Astrocyte (in vitro differentiated cells and primary cell): ENCODE data around the gene ITLN1. TPM values are rescaled to one million over a fixed set of nuclear protein-coding genes. Genes with fewer than 3 reads are reported as not detected.
"Not testable (repeated sequence)": the region's sequence is repeated elsewhere in the genome, so short reads cannot be mapped to it uniquely, and the experiment has no call there.

Experiments used
- DNase-seq: peaks from one replicate; pipeline ENCODE4 v3.0.0-alpha.2; 2010; ENCODE audit warnings: low read depth
- FAIRE-seq: peaks from 2 replicates; lab custom pipeline; 2011; peaks lifted over from hg19 to GRCh38; lab: Jason Lieb, UNC
- H2AFZ ChIP-seq: 2 replicates; pipeline ENCODE4 v1.6.0; 2012; ENCODE audit warnings: low read depth, low read length, inconsistent platforms
- H3K27ac ChIP-seq: 2 replicates; pipeline ENCODE4 v1.5.1; 2011; ENCODE audit warnings: low read depth, low read length, inconsistent platforms
- H3K27me3 ChIP-seq: 2 replicates; pipeline ENCODE4 v1.6.0; 2011; ENCODE audit warnings: low read length, inconsistent platforms; ENCODE audit not compliant: insufficient read depth
- H3K36me3 ChIP-seq: 2 replicates; pipeline ENCODE4 v1.5.1; 2011; ENCODE audit warnings: low read length, inconsistent platforms; ENCODE audit not compliant: insufficient read depth
- H3K4me1 ChIP-seq: 2 replicates; pipeline ENCODE4 v1.5.1; 2011; ENCODE audit warnings: low read length, inconsistent platforms; ENCODE audit not compliant: insufficient read depth
- H3K4me2 ChIP-seq: 2 replicates; pipeline ENCODE4 v1.6.0; 2012; ENCODE audit warnings: low read length, inconsistent platforms
- H3K4me3 ChIP-seq: 2 replicates; pipeline ENCODE4 v1.5.1; 2011; ENCODE audit warnings: low read depth, mild to moderate bottlenecking, low read length, inconsistent platforms; ENCODE audit not compliant: insufficient read depth
- H3K79me2 ChIP-seq: 2 replicates; pipeline ENCODE4 v1.6.0; 2012; ENCODE audit warnings: mild to moderate bottlenecking, low read length, inconsistent platforms; ENCODE audit not compliant: insufficient read depth
- H3K9ac ChIP-seq: 2 replicates; pipeline ENCODE4 v1.6.0; 2012; ENCODE audit warnings: mild to moderate bottlenecking, low read length, inconsistent platforms
- H3K9me3 ChIP-seq: 2 replicates; pipeline ENCODE4 v1.5.1; 2012; ENCODE audit warnings: low read depth, mild to moderate bottlenecking, low read length, inconsistent platforms; ENCODE audit not compliant: insufficient read depth
- H4K20me1 ChIP-seq: 2 replicates; pipeline ENCODE4 v1.6.0; 2012; ENCODE audit warnings: low read length, inconsistent platforms; ENCODE audit not compliant: insufficient read depth
- H3K27ac Mint-ChIP-seq: one replicate; pipeline ENCODE4 v1.8.0; 2021; ENCODE audit warnings: mild to moderate bottlenecking, mixed read lengths; ENCODE audit not compliant: unreplicated experiment
- H3K27me3 Mint-ChIP-seq: one replicate; pipeline ENCODE4 v1.8.0; 2021; ENCODE audit warnings: low read depth, mixed read lengths; ENCODE audit not compliant: unreplicated experiment
- H3K36me3 Mint-ChIP-seq: one replicate; pipeline ENCODE4 v1.8.0; 2021; ENCODE audit warnings: low read depth, mixed read lengths; ENCODE audit not compliant: unreplicated experiment
- H3K4me1 Mint-ChIP-seq: one replicate; pipeline ENCODE4 v1.8.0; 2021; ENCODE audit warnings: low read depth, mixed read lengths; ENCODE audit not compliant: unreplicated experiment
- H3K4me3 Mint-ChIP-seq: one replicate; pipeline ENCODE4 v1.8.0; 2021; ENCODE audit warnings: mild to moderate bottlenecking, moderate library complexity, mixed read lengths; ENCODE audit not compliant: unreplicated experiment
- H3K9me3 Mint-ChIP-seq: one replicate; pipeline ENCODE4 v1.8.0; 2021; ENCODE audit warnings: mild to moderate bottlenecking, mixed read lengths; ENCODE audit not compliant: unreplicated experiment
- EZH2 ChIP-seq: IDR thresholded peaks from 2 replicates; pipeline ENCODE4 v1.6.1; 2012; ENCODE audit warnings: mild to moderate bottlenecking, low read length, inconsistent platforms; ENCODE audit not compliant: insufficient read depth
- total RNA-seq: library from RNA; stranded (reverse); gene quantifications from 2 replicates; pipeline ENCODE4 v1.2.1, GENCODE V29; 2021
- TF ChIP-seq, protein P1 (sequence below): IDR thresholded peaks from 2 replicates; pipeline ENCODE4 v1.5.1; 2011; ENCODE audit warnings: low read depth, mild to moderate bottlenecking, inconsistent platforms, low read length, moderate library complexity; ENCODE audit not compliant: insufficient read depth

Gene ITLN1
- total RNA-seq, 1 donor from 2014 or later: not detected

DNA sequence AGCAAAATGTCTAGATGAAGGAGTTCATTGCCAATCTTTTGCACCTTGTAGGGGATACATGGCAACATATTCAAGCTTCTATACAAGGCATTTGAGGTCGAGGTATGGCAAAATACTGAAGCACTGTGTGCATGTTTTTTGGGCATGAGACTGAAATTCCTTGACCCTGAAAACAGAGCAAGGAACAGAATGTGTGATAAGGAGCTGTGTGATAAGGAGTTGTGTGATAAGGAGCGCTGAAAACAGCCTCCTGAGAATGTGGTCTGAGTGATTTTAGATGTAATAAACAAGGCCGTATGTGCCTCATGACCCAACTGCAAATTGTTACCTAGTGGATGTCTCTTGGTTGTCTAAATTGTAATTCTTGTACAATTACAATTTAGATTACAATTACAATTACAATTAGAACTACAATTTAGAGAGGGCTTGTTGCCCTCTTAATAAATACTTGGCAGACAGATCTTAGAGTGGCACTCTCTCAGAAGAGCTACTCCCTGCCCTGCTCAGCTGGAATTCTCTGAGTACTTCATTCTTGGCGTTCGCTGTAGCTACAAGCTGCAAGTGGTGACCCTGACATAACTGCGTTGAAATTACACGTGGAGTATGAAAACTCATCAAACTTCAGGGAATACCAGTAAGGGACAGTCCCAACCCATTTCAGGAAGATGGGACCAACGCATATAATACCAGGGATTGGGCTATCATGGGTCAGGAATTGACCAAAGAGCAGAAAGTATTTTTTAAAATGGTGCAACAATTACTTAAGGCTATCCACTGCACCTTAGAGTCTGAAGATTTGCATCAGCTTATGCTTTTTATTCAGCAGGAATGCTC, 20.0 kb upstream of the ITLN1 start:
- Mint-ChIP-seq H3K27me3 (peaks cover 18% of the 10 kb centered on the region), H3K4me1 (no peaks in the 10 kb centered on the region), H3K9me3 (no peaks in the 10 kb centered on the region), H3K36me3 (no peaks in the 10 kb centered on the region), H3K4me3 (no peak overlapping the region), H3K27ac (no peak overlapping the region)
- no peak overlapping the region for H3K27ac ChIP-seq
- H3K79me2 ChIP-seq: no peaks in the 10 kb centered on the region
- H3K9ac ChIP-seq: no peak overlapping the region
- no peaks in the 10 kb centered on the region for H3K36me3 ChIP-seq
- H3K4me3 ChIP-seq: no peak overlapping the region
- no peak overlapping the region for H3K4me2 ChIP-seq
- H2AFZ ChIP-seq: no peak overlapping the region
- no peak for DNase-seq
- no peak for TF ChIP-seq EZH2
- TF ChIP-seq, protein P1, sequence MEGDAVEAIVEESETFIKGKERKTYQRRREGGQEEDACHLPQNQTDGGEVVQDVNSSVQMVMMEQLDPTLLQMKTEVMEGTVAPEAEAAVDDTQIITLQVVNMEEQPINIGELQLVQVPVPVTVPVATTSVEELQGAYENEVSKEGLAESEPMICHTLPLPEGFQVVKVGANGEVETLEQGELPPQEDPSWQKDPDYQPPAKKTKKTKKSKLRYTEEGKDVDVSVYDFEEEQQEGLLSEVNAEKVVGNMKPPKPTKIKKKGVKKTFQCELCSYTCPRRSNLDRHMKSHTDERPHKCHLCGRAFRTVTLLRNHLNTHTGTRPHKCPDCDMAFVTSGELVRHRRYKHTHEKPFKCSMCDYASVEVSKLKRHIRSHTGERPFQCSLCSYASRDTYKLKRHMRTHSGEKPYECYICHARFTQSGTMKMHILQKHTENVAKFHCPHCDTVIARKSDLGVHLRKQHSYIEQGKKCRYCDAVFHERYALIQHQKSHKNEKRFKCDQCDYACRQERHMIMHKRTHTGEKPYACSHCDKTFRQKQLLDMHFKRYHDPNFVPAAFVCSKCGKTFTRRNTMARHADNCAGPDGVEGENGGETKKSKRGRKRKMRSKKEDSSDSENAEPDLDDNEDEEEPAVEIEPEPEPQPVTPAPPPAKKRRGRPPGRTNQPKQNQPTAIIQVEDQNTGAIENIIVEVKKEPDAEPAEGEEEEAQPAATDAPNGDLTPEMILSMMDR: no peak
- no peaks in the 10 kb centered on the region for H3K4me1 ChIP-seq
- no peaks in the 10 kb centered on the region for H4K20me1 ChIP-seq
- no peaks in the 10 kb centered on the region for H3K27me3 ChIP-seq
- H3K9me3 ChIP-seq: no peaks in the 10 kb centered on the region
- FAIRE-seq: no peak

DNA sequence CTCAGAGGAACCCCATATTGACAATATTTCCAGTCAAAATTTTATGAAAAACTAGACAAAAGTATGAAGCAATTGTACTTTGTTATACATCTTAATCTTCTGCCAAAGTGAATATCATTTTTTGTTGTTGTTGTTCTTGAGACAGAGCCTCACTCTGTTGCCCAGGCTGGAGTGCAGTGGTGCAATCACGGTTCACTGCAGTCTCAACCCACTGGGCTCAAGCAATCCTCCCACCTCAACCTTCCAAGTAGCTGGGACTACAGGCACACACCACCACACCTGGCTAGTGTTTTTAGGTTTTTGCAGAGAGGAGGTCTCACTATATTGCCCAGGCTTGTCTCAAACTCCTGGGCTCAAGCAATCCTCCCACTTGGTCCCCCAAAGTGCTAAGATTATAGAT, 17.3 kb upstream of the ITLN1 start:
- H3K36me3 Mint-ChIP-seq, H3K4me1 ChIP-seq, H3K4me3 ChIP-seq, H3K9ac ChIP-seq, H3K4me2 ChIP-seq, H4K20me1 ChIP-seq, H3K4me1 Mint-ChIP-seq, H3K27me3 ChIP-seq, FAIRE-seq, H3K9me3 ChIP-seq, DNase-seq, H3K27ac ChIP-seq, H3K79me2 ChIP-seq, H3K27ac Mint-ChIP-seq, H3K36me3 ChIP-seq, H2AFZ ChIP-seq, H3K9me3 Mint-ChIP-seq, H3K4me3 Mint-ChIP-seq: not testable (repeated sequence)
- peaks cover 25% of the 10 kb centered on the region for H3K27me3 Mint-ChIP-seq

DNA sequence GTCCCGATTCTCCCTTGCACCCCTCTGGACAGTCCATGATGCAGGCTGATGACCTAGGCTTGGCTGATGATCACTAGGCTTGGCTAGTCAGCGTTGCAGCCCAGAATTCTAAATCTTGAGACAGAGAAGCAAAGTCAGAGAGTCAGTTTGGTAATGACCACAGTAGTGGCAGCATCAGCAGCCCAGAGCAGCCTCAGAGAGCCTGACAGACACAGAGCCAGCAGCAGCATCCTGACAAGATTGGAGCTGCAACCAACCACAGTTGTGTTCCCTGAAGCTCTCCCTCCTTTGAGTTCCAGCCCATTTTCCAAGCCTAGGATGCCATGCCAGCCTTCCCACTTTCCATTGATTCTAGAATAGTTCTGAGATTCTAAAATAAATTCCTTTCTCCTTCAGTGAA, 16.8 kb upstream of the ITLN1 start:
- no peaks in the 10 kb centered on the region for H3K9me3 Mint-ChIP-seq
- no peak overlapping the region for H3K27ac Mint-ChIP-seq
- no peak overlapping the region for H3K4me3 ChIP-seq

DNA sequence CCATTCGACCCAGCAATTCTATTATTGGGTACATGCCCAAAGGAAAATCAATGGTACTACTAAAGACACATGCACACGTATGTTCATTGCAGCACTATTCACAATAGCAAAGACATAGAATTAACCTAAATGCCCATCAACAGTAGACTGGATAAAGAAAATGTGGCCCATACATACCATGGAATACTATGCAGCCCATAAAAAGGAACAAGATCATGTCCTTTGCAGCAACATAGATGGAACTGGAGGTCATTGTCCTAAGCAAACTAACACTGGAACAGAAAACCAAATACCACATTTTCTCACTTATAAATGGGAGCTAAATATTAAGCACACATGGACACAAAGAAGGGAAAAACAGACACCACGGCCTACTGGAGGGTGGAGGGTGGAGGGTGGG, 15.7 kb upstream of the ITLN1 start:
- not testable (repeated sequence) for H3K36me3 Mint-ChIP-seq, H3K27ac Mint-ChIP-seq

More for the DNA sequence above, 16.8 kb upstream of the ITLN1 start:
- Histone ChIP-seq H3K79me2 (no peaks in the 10 kb centered on the region), H3K9ac (no peak overlapping the region), H4K20me1 (no peaks in the 10 kb centered on the region), H3K27ac (no peak overlapping the region), H2AFZ (no peak overlapping the region), H3K36me3 (no peaks in the 10 kb centered on the region), H3K27me3 (no peaks in the 10 kb centered on the region), H3K4me1 (no peaks in the 10 kb centered on the region), H3K4me2 (no peak overlapping the region), H3K9me3 (no peaks in the 10 kb centered on the region)
- H3K4me3 Mint-ChIP-seq: no peak overlapping the region
- DNase-seq: no peak
- TF ChIP-seq, protein P1: no peak
- no peak for TF ChIP-seq EZH2
- no peak for FAIRE-seq
- no peaks in the 10 kb centered on the region for H3K36me3 Mint-ChIP-seq
- H3K27me3 Mint-ChIP-seq: peaks cover 27% of the 10 kb centered on the region
- no peaks in the 10 kb centered on the region for H3K4me1 Mint-ChIP-seq

More for the DNA sequence above, 15.7 kb upstream of the ITLN1 start:
- H3K4me1 ChIP-seq, H2AFZ ChIP-seq, FAIRE-seq, DNase-seq, H3K27ac ChIP-seq, H3K27me3 ChIP-seq, H4K20me1 ChIP-seq, H3K9me3 ChIP-seq, H3K4me2 ChIP-seq, H3K79me2 ChIP-seq, H3K36me3 ChIP-seq, H3K4me1 Mint-ChIP-seq, H3K4me3 ChIP-seq, H3K9me3 Mint-ChIP-seq, H3K9ac ChIP-seq, H3K4me3 Mint-ChIP-seq: not testable (repeated sequence)
- peaks cover 27% of the 10 kb centered on the region for H3K27me3 Mint-ChIP-seq
